HG03521 (cell line): Measurements from ENCODE around the gene UBE2I.

Experiments used
- ATAC-seq: cut with Tn5 transposase; IDR thresholded peaks from one replicate; pipeline ENCODE4 v1.9.1; 2021; ENCODE audit warnings: mild to moderate bottlenecking, moderate library complexity; ENCODE audit not compliant: unreplicated experiment

The UBE2I gene

GRCh38 chr16:1312467-1312816 is 3.0 kb downstream of the UBE2I start:
- no peak for ATAC-seq

- ATAC-seq = no peak
These were observed 3.5 kb downstream of the UBE2I start for GRCh38 chr16:1312903-1313302.

GRCh38 chr16:1313721-1314369 is 4.4 kb downstream of the UBE2I start:
- no peak for ATAC-seq

GRCh38 chr16:1314399-1315068 is 5.1 kb downstream of the UBE2I start:
- ATAC-seq = no peak

DNA sequence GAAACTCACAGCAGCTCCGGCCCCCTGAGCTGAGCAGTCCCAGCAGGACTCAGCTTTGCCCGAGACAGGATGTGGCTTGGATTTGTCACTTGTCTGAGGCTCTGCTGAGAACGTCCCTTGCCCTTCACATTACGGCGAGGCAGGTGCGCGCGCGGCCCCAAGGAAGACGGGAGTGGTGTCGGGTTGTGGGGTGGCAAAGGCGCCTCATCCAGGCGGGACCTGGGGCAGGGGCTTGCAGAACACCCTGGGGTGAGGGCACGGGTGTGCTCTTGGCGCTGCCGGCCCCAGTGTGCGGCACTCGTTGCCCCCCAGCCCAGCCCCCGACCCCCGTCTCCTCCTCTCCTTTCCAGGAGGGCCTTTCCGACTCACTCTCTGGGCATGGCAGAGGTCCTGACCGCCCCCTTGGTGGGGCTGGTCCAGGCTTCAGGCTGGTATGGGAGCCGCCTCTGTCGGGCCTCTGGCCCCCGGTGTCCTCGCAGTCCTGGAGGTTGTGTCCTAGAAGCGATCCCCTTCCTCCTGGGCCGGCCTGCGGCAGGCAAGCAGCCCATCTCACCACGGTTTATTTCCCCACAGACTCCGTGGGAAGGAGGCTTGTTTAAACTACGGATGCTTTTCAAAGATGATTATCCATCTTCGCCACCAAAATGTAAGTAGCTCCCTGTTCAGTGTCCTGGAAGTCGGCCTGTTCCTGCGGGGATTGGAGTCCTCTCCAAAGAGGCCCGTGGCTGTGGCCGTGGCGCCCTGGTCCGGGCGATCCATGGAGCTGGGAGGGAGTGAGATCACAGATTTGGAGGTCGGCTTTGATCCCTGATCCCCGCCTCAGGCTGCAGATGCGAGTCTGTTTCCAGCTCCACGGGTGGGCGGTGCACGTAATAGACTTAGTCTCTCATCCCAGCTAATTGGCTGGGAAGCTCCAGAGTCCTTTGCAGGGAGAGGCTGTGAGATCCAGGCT is 5.9 kb downstream of the UBE2I start:
- ATAC-seq = no peak

DNA sequence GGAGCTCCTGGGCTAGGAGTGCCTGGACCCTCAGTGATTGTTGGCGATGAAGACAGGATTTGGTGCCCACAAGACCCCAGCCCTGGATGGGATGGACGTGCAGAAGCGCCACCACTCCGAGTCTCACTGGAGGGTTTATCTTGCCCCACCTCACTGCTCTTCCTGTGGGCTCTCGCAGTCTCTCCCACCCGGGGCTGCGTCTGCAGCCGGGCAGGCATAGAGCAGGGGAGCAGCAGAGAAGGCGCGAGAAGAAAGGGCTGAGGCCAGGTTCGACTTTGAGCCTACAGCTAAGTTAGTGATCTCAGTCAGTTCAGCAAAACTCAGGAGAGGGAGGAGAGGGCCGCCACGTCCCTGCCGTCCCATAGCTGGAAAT is 6.6 kb downstream of the UBE2I start:
- ATAC-seq = no peak

- no peak for ATAC-seq
These were observed 8.2 kb downstream of the UBE2I start for GRCh38 chr16:1317479-1318267.

GRCh38 chr16:1318268-1318545 is 8.8 kb downstream of the UBE2I start:
- no peak for ATAC-seq

- ATAC-seq = no peak
These were observed 9.6 kb downstream of the UBE2I start for GRCh38 chr16:1319041-1319440.

DNA sequence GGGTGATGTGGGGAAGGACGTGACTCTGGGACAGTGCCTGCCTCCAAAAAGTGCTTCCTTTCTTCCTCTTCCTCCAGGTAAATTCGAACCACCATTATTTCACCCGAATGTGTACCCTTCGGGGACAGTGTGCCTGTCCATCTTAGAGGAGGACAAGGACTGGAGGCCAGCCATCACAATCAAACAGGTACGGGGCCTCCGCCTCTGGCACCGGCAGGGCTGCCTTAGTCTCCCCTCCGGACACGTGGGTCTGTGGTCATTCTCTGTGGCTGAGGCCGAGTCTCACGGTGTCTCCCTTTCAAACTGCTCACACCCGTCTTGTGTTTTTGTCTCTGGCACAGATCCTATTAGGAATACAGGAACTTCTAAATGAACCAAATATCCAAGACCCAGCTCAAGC is 10.7 kb downstream of the UBE2I start:
- no peak for ATAC-seq

GRCh38 chr16:1320658-1321240 is 11.3 kb downstream of the UBE2I start:
- no peak for ATAC-seq

DNA sequence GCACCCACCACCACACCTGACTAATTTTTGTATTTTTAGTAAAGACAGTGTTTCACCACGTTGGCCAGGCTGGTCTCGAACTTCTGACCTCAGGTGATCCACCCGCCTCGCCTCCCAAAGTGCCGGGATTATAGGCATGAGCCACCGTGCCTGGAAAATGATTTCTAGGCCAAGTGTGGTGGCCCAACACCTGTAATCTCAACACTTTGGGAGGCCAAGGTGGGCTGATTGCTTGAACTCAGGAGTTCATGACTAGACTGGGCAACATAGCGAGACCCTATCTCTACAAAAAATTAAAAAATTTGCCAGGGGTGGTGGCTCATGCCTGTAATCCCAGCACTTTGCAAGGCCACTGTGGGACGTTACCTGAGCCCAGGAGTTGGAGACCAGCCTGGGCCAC is 13.0 kb downstream of the UBE2I start:
- ATAC-seq = no peak

DNA sequence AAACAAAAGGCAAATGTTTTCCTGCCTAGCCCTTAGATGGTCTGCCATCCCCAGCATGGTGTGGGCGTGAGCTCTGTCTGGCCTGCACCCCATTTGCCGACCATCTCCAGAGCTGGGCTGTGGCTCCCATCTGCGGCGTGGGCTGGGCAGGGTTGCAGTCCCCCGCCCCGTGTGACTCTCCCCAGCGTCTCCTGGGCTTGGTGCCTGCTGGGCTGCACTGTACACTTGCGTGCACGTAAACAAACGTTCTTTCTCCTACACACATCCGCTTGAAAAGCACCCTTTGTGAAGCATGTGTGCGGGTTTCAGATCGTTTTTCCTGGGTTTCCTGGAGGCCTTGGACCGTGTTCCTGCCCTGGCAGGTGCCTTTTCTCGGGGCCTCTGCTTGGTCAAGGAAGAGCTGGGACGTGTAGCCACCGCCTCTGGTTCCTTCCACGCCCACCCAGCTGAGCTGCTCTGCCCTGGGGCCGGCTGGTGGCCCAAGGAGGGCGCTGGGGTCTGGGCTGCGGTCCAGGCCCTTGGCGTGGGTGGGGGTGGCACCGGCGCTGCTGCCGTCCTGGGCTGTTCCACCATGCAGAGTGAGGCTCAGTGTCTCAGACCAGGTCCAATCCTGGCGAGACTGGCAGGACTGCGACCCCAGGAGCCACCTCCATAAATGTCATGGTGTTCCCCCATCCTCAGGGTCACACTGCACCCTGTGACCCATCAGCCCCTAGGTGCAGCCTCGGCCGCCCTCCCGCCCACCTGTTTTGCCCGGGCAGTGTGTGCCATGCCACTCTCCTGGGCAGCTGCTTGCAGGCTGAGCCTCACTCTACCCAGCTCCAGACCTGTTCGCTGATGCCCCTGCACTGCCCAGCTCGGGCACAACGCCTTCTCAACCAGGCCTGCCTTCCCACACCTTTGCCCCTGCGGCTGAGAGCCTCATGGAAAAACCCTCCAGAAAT is 14.1 kb downstream of the UBE2I start:
- no peak for ATAC-seq

- no peak for ATAC-seq
These were observed 14.9 kb downstream of the UBE2I start for GRCh38 chr16:1324286-1324826.

- ATAC-seq = no peak
These were observed 15.8 kb downstream of the UBE2I start for GRCh38 chr16:1325261-1325660.

DNA sequence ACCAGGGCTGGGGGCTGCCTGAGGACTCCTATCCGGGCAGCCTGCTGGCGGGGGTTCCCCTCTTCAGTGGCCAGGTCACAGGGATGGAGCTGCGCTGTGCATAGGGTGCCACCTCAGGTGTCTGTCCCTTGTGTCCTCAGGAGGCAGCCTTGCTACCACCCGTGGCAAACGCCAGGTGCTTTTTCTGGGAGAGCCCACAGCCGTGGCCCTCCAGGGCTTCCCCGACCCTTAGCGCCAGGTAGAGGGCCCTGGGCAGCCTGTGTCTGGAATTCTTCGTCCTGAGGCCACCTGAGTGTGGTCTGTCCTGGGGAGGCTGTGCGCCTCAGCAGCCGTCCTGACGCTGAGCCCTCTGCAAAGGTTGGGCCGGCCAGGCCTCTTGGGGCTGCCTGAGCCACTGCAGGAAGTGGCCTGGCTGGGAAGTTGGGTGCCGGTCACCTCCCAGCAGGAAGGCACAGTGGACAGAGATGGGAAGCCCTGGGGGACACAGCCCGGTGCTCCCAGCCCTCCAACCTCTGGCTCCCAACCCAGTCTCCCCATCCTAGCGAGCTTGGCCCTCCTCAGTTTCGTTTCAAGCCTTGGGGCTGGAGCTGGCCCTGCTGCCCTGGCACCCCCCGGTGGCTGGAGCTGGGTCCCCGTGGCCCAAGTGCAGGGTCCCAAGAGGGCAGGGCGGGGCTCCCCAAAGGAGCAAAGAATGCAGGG is 16.4 kb downstream of the UBE2I start:
- no peak for ATAC-seq

- no peak for ATAC-seq
These were observed 17.0 kb downstream of the UBE2I start for GRCh38 chr16:1326391-1326790.

GRCh38 chr16:1326946-1327618 is 17.6 kb downstream of the UBE2I start:
- ATAC-seq = no peak

GRCh38 chr16:1327619-1327947 is 18.1 kb downstream of the UBE2I start:
- no peak for ATAC-seq
